ENCODE measurements around the gene VCAM1.

VCAM1 gene

GRCh38 chr1:100731758-100732157, 12.2 kb downstream of the VCAM1 start:
- TF ChIP-seq CTCF (IDR thresholded peaks at IDR 0.05; ENCODE audit: low read depth, low read length, missing control alignments), result no peak
- no peak overlapping the region for H3K4me3 ChIP-seq (ENCODE audit: low read depth, low read length)
- no peak for DNase-seq (ENCODE audit: low read depth)
- in situ Hi-C loops (cut with HindIII; ENCODE audit: low sequenced_read_pairs), result no loop called here

GRCh38 chr1:100734676-100735075, 15.1 kb downstream of the VCAM1 start:
- DNase-seq (ENCODE audit: low read depth), result peak; percentile 51
- no peak overlapping the region for H3K4me3 ChIP-seq (ENCODE audit: low read depth, low read length)
- in situ Hi-C loops (cut with HindIII; ENCODE audit: low sequenced_read_pairs), result no loop called here
- TF ChIP-seq CTCF (IDR thresholded peaks at IDR 0.05; ENCODE audit: low read depth, low read length, missing control alignments), result no peak

- no peak overlapping the region for H3K4me3 ChIP-seq (ENCODE audit: low read depth, low read length)
- no peak for DNase-seq (ENCODE audit: low read depth)
- in situ Hi-C loops (cut with HindIII; ENCODE audit: low sequenced_read_pairs), result no loop called here
- no peak for TF ChIP-seq CTCF (IDR thresholded peaks at IDR 0.05; ENCODE audit: low read depth, low read length, missing control alignments)
Measured at GRCh38 chr1:100735244-100735643, 15.7 kb downstream of the VCAM1 start.

- DNase-seq (ENCODE audit: low read depth), result peak; percentile 51
- H3K4me3 ChIP-seq (ENCODE audit: low read depth, low read length), result no peak overlapping the region
- no peak for TF ChIP-seq CTCF (IDR thresholded peaks at IDR 0.05; ENCODE audit: low read depth, low read length, missing control alignments)
- in situ Hi-C loops (cut with HindIII; ENCODE audit: low sequenced_read_pairs), result no loop called here
Measured at GRCh38 chr1:100736324-100736723, 16.8 kb downstream of the VCAM1 start.

GRCh38 chr1:100736746-100737145, 17.2 kb downstream of the VCAM1 start:
- DNase-seq (ENCODE audit: low read depth), result no peak
- H3K4me3 ChIP-seq (ENCODE audit: low read depth, low read length), result no peak overlapping the region
- no peak for TF ChIP-seq CTCF (IDR thresholded peaks at IDR 0.05; ENCODE audit: low read depth, low read length, missing control alignments)
- in situ Hi-C loops (cut with HindIII; ENCODE audit: low sequenced_read_pairs), result no loop called here

GRCh38 chr1:100746542-100746932, 27.0 kb downstream of the VCAM1 start:
- in situ Hi-C loops (cut with HindIII; ENCODE audit: low sequenced_read_pairs), result no loop called here
- no peak for DNase-seq (ENCODE audit: low read depth)
- no peak overlapping the region for H3K4me3 ChIP-seq (ENCODE audit: low read depth, low read length)
- no peak for TF ChIP-seq CTCF (IDR thresholded peaks at IDR 0.05; ENCODE audit: low read depth, low read length, missing control alignments)

- in situ Hi-C loops (cut with HindIII; ENCODE audit: low sequenced_read_pairs), result no loop called here
- H3K4me3 ChIP-seq (ENCODE audit: low read depth, low read length), result no peak overlapping the region
- TF ChIP-seq CTCF (IDR thresholded peaks at IDR 0.05; ENCODE audit: low read depth, low read length, missing control alignments), result no peak
- DNase-seq (ENCODE audit: low read depth), result no peak
Measured at GRCh38 chr1:100747771-100748170, 28.2 kb downstream of the VCAM1 start.

Measured in astrocyte of the cerebellum (primary cell).